Esophagus muscularis mucosa (tissue), 4 donors: Measurements from ENCODE around the gene ADGRA1. TPM values are rescaled to one million over a fixed set of nuclear protein-coding genes. Genes with fewer than 3 reads are reported as not detected.

ENCODE experiments used
- DNase-seq: peaks from one replicate; pipeline ENCODE4 v3.0.0-alpha.2; 2017; ENCODE audit errors: extremely low spot score
- H3K27ac ChIP-seq, 4 donors: fragments of 200-600 bp; sonication (generic); replicated peaks in 1 of 4; 1 replicate in 3 of 4; 2 replicates in 1 of 4; pipeline ENCODE4 v1.5.1; 2016 to 2019; ENCODE audit warnings: mild to moderate bottlenecking in 1 of 4
- H3K27me3 ChIP-seq, 4 donors: fragments of 200-600 bp; sonication (generic); one replicate each; pipeline versions ENCODE4 v1.5.1 to v1.6.0; 2016 to 2019
- H3K36me3 ChIP-seq, 4 donors: fragments of 200-600 bp; sonication (generic); one replicate each; pipeline ENCODE4 v1.5.1; 2016 to 2019
- H3K4me1 ChIP-seq, 4 donors: fragments of 200-600 bp; sonication (generic); one replicate each; pipeline ENCODE4 v1.5.1; 2016 to 2019
- H3K4me3 ChIP-seq, 4 donors: fragments of 200-600 bp; sonication (generic); 1 replicate in 2 of 4; 2 replicates in 2 of 4; pipeline ENCODE4 v1.5.1; 2016 to 2019; ENCODE audit warnings: mild to moderate bottlenecking in 4 of 4, moderate library complexity in 1 of 4
- H3K9me3 ChIP-seq, 4 donors: fragments of 200-600 bp; sonication (generic); 1 replicate in 3 of 4; 2 replicates in 1 of 4; pipeline ENCODE4 v1.5.1; 2016 to 2019
- CTCF ChIP-seq, 3 experiments: fragments of 200-600 bp in 2 of 3; fragments of 450-650 bp in 1 of 3; sonication (generic) in 2 of 3; IDR thresholded peaks; one replicate each; pipeline ENCODE4 v1.5.1; 2017 to 2019; ENCODE audit warnings: antibody characterized with exemption in 3 of 3, mild to moderate bottlenecking in 2 of 3, moderate library complexity in 1 of 3
- EP300 ChIP-seq: sonication (generic); formaldehyde crosslinking; IDR thresholded peaks from one replicate; pipeline ENCODE4 v1.6.1; 2017; ENCODE audit warnings: antibody characterized with exemption
- POLR2A ChIP-seq: fragments of 450-650 bp; IDR thresholded peaks from one replicate; pipeline ENCODE4 v1.6.1; 2017; ENCODE audit warnings: antibody characterized with exemption, moderate library complexity, mild to moderate bottlenecking, low read depth
- POLR2AphosphoS5 ChIP-seq, 2 donors: sonication (generic); formaldehyde crosslinking; IDR thresholded peaks; one replicate each; pipeline ENCODE4 v1.6.1; 2017; ENCODE audit warnings: antibody characterized with exemption in 2 of 2
- WGBS: methylation state at CpG from one replicate; pipeline ENCODE4 v1.1.5; 2018; 5-methylcytosine and 5-hydroxymethylcytosine counted together
- intact Hi-C: fragments of 100-400 bp; cut with DNase I; formaldehyde crosslinking; loops from one replicate; pipeline ENCODE4 v1.15.1; 2023
- total RNA-seq, 4 donors: library from RNA; depleted of rRNA; stranded (reverse); fragments of >200 nt; gene quantifications; one replicate each; pipeline versions ENCODE4 v1.1.0 to v1.2.1, GENCODE V29; 2016

Gene ADGRA1
- total RNA-seq, 4 donors from 2014 or later, result under 0.01 to 0.06 TPM; not detected in 2

- H3K27me3 ChIP-seq, result peaks cover 0 to 65% (median 0%) of the 10 kb centered on the region in 4 donors
- intact Hi-C loops, result no loop called here
- TF ChIP-seq POLR2AphosphoS5 (IDR thresholded peaks at IDR 0.05) (no peak), EP300 (no peak), CTCF (IDR thresholded peaks at IDR 0.05) (no peak), POLR2A (no peak)
Measured at GRCh38 chr10:133059571-133059970, 28.2 kb upstream of the ADGRA1 start.

GRCh38 chr10:133060022-133060421 lies 27.7 kb upstream of the ADGRA1 start:
- TF ChIP-seq POLR2A (no peak), EP300 (no peak), CTCF (IDR thresholded peaks at IDR 0.05) (no peak), POLR2AphosphoS5 (IDR thresholded peaks at IDR 0.05) (no peak)
- Histone ChIP-seq H3K27me3 (peaks cover 0 to 66% (median 0%) of the 10 kb centered on the region in 4 donors), H3K4me3 (no peak overlapping the region), H3K9me3 (no peaks in the 10 kb centered on the region), H3K27ac (no peak overlapping the region), H3K4me1 (no peaks in the 10 kb centered on the region), H3K36me3 (no peaks in the 10 kb centered on the region)
- no peak for DNase-seq
- WGBS, result 77% methylated on average over 15 of the region's 18 CpGs
- intact Hi-C loops, result no loop called here

More at GRCh38 chr10:133059571-133059970, 28.2 kb upstream of the ADGRA1 start:
- Histone ChIP-seq H3K4me1 (no peaks in the 10 kb centered on the region), H3K4me3 (no peak overlapping the region), H3K27ac (no peak overlapping the region), H3K36me3 (no peaks in the 10 kb centered on the region), H3K9me3 (no peaks in the 10 kb centered on the region)
- no peak for DNase-seq
- 79% methylated on average over 3 of the region's 9 CpGs for WGBS

GRCh38 chr10:133060466-133060865 lies 27.3 kb upstream of the ADGRA1 start:
- no peaks in the 10 kb centered on the region for H3K4me1 ChIP-seq
- no peaks in the 10 kb centered on the region for H3K9me3 ChIP-seq
- no peak for TF ChIP-seq CTCF (IDR thresholded peaks at IDR 0.05)
- no peak for TF ChIP-seq POLR2A
- TF ChIP-seq POLR2AphosphoS5 (IDR thresholded peaks at IDR 0.05), result no peak
- TF ChIP-seq EP300, result no peak
- H3K27me3 ChIP-seq, result peaks cover 0 to 67% (median 0%) of the 10 kb centered on the region in 4 donors
- no peaks in the 10 kb centered on the region for H3K36me3 ChIP-seq
- intact Hi-C loops, result no loop called here
- 80% methylated on average over 1 of the region's 17 CpGs for WGBS
- no peak overlapping the region for H3K4me3 ChIP-seq
- H3K27ac ChIP-seq, result no peak overlapping the region
- DNase-seq, result no peak

- intact Hi-C loops, result no loop called here
- TF ChIP-seq CTCF (IDR thresholded peaks at IDR 0.05) (no peak), EP300 (no peak), POLR2AphosphoS5 (IDR thresholded peaks at IDR 0.05) (no peak), POLR2A (no peak)
- 84% methylated on average over 10 of the region's 12 CpGs for WGBS
Measured at GRCh38 chr10:133060881-133061280, 26.8 kb upstream of the ADGRA1 start.

More at GRCh38 chr10:133060881-133061280, 26.8 kb upstream of the ADGRA1 start:
- no peak overlapping the region for H3K27ac ChIP-seq
- H3K4me3 ChIP-seq, result no peak overlapping the region
- DNase-seq, result no peak
- H3K4me1 ChIP-seq, result no peaks in the 10 kb centered on the region
- H3K9me3 ChIP-seq, result no peaks in the 10 kb centered on the region
- no peaks in the 10 kb centered on the region for H3K36me3 ChIP-seq
- peaks cover 0 to 63% (median 0%) of the 10 kb centered on the region in 4 donors for H3K27me3 ChIP-seq
